CD4-positive, alpha-beta memory T cell (primary cell): ENCODE measurements around the gene MTR. TPM values are rescaled to one million over a fixed set of nuclear protein-coding genes. Genes with fewer than 3 reads are reported as not detected.

ENCODE experiments used
- CTCF ChIA-PET: fragments of 350-600 bp; sonication (Branson Sonifier 250); formaldehyde crosslinking; loops from one replicate; lab custom pipeline; 2021; ENCODE audit warnings: inconsistent platforms; ENCODE audit not compliant: partially characterized antibody; lab: Charles Lee
- POLR2A ChIA-PET: fragments of 350-600 bp; sonication (Branson Sonifier 250); formaldehyde crosslinking; loops from one replicate; lab custom pipeline; 2021; ENCODE audit not compliant: partially characterized antibody; lab: Charles Lee
- DNase-seq, 5 donors: peaks; one replicate each; pipeline versions ENCODE4 v3.0.0 to v3.0.0-alpha.2; 2020 to 2022; ENCODE audit warnings: mixed read lengths in 1 of 5
- H3K27ac ChIP-seq: one replicate; pipeline ENCODE4 v1.7.0; 2013; ENCODE audit warnings: low read depth, low read length
- H3K27me3 ChIP-seq: 2 replicates; pipeline ENCODE4 v1.7.0; 2013; ENCODE audit warnings: mild to moderate bottlenecking, low read length, moderate library complexity; ENCODE audit not compliant: insufficient read depth
- H3K36me3 ChIP-seq: 2 replicates; pipeline ENCODE4 v1.7.0; 2013; ENCODE audit warnings: mild to moderate bottlenecking, low read length, moderate library complexity; ENCODE audit not compliant: insufficient read depth
- H3K4me1 ChIP-seq: 2 replicates; pipeline ENCODE4 v1.7.0; 2013; ENCODE audit warnings: mild to moderate bottlenecking, low read length, moderate library complexity; ENCODE audit not compliant: insufficient read depth
- H3K4me3 ChIP-seq, 2 donors: one replicate each; pipeline ENCODE4 v1.7.0; 2013; ENCODE audit warnings: low read length in 2 of 2, mild to moderate bottlenecking in 1 of 2
- H3K9me3 ChIP-seq, 2 donors: one replicate each; pipeline ENCODE4 v1.7.0; 2013; ENCODE audit warnings: low read length in 2 of 2, control low read depth in 1 of 2; ENCODE audit not compliant: control insufficient read depth in 1 of 2
- H3K27ac Mint-ChIP-seq, 7 donors: one replicate each; pipeline ENCODE4 v1.8.0; 2020 to 2021; ENCODE audit warnings: mixed read lengths in 7 of 7, mild to moderate bottlenecking in 6 of 7, inconsistent platforms in 3 of 7, moderate library complexity in 3 of 7
- H3K27me3 Mint-ChIP-seq, 2 donors: one replicate each; pipeline ENCODE4 v1.8.0; 2020 to 2021; ENCODE audit warnings: mixed read lengths in 2 of 2
- H3K36me3 Mint-ChIP-seq, 2 donors: one replicate each; pipeline ENCODE4 v1.8.0; 2020 to 2021; ENCODE audit warnings: mixed read lengths in 2 of 2, inconsistent platforms in 1 of 2, mild to moderate bottlenecking in 1 of 2
- H3K4me1 Mint-ChIP-seq, 4 donors: one replicate each; pipeline ENCODE4 v1.8.0; 2020 to 2021; ENCODE audit warnings: mixed read lengths in 4 of 4, mild to moderate bottlenecking in 1 of 4
- H3K4me3 Mint-ChIP-seq, 8 donors: one replicate each; pipeline ENCODE4 v1.8.0; 2020 to 2021; ENCODE audit warnings: mixed read lengths in 8 of 8, mild to moderate bottlenecking in 7 of 8, moderate library complexity in 6 of 8, inconsistent platforms in 3 of 8
- H3K9me3 Mint-ChIP-seq, 8 donors: one replicate each; pipeline ENCODE4 v1.8.0; 2020 to 2021; ENCODE audit warnings: mixed read lengths in 8 of 8, mild to moderate bottlenecking in 5 of 8, inconsistent platforms in 3 of 8, moderate library complexity in 1 of 8
- intact Hi-C: fragments of 100-400 bp; cut with micrococcal nuclease; formaldehyde crosslinking; loops from one replicate; pipeline ENCODE4 v1.15.1; 2023
- polyA plus RNA-seq, 2 donors: library from polyadenylated mRNA; unstranded; fragments of 300-500 nt; fragmentation: Illumina TruSeq; gene quantifications; one replicate each; pipeline ENCODE4 v1.2.3, GENCODE V29; 2021
- total RNA-seq, 2 experiments: library from RNA; stranded (reverse); gene quantifications; one replicate each; pipeline ENCODE4 v1.2.3, GENCODE V29; 2021

The MTR gene
- total RNA-seq (10 to 100 TPM; 68.4 to 71.0 TPM), polyA plus RNA-seq (10 to 100 TPM in 1 of 2 donors, 1 to 10 TPM in 1; 5.6 to 22.5 TPM)

DNA sequence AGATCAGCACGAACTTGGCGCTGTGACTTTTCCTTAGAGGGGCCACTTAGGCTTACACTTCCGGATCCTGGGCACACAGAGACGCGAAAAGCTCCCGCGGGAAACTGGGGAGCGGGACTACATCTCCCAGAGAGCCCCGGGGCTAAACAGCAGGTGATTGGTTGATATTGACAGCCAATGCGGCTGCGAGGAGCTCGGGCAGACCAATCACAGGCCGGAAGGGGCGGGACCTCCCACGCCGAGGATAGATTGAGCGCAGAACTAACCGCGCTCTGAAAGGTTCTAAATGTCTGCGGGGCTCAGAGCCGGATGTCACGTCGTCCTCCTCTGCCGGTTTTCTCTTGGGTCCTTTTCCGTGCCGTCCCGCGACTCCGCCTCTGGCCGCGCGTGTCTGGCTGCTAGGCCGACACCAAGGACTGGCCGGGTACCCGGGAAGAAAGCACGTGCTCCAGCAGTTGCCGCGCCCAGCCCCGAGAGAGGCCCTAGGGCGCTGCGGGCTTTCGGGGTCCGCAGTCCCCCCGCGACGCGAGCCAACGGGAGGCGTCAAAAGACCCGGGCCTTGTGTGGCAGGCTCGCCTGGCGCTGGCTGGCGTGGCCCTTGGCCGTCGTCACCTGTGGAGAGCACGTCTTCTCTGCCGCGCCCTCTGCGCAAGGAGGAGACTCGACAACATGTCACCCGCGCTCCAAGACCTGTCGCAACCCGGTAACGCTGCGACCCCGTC lies at the start of gene MTR:
TSS of gene MTR (plus strand) at position 258 of the 722 bp plus-strand sequence. CDS start at position 670, 412 bp downstream.
- ChIA-PET CTCF (interaction anchor here (1.1 to 1.9 kb wide), 3 partner anchors 11 to 189 kb away, joined by 3 to 11 read pairs (median 3); no protein-coding TSS in a partner anchor), POLR2A (interaction anchor here (0.7 to 2.6 kb wide), 11 partner anchors 9 to 929 kb away, joined by 3 to 11 read pairs (median 4); partner anchors contain the start of genes ERO1B, HEATR1 and LYST)
- no peaks in the 10 kb centered on the region for H3K36me3 ChIP-seq
- H3K9me3 ChIP-seq: no peaks in the 10 kb centered on the region
- peak; percentile 95 to 98 (median 95) for DNase-seq
- Mint-ChIP-seq H3K4me1 (peaks cover 25 to 49% (median 31%) of the 10 kb centered on the region in 4 donors), H3K4me3 (peak within 1 kb of the TSS; percentile 92 to 98 (median 96)), H3K9me3 (peaks cover 0 to 8% (median 0%) of the 10 kb centered on the region in 8 donors), H3K36me3 (peaks cover 0 to 21% of the 10 kb centered on the region in 2 donors), H3K27ac (peak within 1 kb of the TSS; percentile 95 to 99 (median 98)), H3K27me3 (peaks cover 1 to 5% of the 10 kb centered on the region in 2 donors)
- H3K27me3 ChIP-seq: no peaks in the 10 kb centered on the region
- intact Hi-C loops: loop anchor here (5.0 to 10.0 kb wide), 6 partner anchors 110 to 928 kb away; partner anchors contain the start of genes ACTN2, ERO1B, LGALS8 and LYST
- peaks cover 39% of the 10 kb centered on the region for H3K4me1 ChIP-seq
- H3K4me3 ChIP-seq: peak within 1 kb of the TSS; percentile 83 to 97
- peak within 1 kb of the TSS; percentile 99 for H3K27ac ChIP-seq

DNA sequence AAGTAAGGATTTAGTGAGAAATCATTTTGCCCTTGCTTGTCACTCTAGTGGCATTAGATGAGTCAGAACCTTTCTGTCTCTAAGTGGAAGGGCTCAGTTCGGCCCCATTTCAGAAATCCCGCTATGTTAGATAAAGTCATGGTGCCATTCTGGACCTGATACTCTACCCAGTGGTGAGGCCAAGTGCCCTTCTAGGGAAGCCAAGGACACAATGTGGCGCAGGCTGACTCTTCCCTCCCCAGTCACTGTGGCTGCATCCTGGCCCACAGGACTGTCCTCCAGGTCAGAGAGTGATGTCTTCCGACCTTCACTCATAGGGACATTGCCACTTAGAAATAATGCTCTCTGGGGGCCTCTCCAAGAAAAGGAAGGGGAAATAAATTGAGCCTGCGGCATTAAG lies 48.3 kb upstream of the MTR start:
- CTCF ChIA-PET: no interaction called here
- no peaks in the 10 kb centered on the region for H3K36me3 Mint-ChIP-seq

DNA sequence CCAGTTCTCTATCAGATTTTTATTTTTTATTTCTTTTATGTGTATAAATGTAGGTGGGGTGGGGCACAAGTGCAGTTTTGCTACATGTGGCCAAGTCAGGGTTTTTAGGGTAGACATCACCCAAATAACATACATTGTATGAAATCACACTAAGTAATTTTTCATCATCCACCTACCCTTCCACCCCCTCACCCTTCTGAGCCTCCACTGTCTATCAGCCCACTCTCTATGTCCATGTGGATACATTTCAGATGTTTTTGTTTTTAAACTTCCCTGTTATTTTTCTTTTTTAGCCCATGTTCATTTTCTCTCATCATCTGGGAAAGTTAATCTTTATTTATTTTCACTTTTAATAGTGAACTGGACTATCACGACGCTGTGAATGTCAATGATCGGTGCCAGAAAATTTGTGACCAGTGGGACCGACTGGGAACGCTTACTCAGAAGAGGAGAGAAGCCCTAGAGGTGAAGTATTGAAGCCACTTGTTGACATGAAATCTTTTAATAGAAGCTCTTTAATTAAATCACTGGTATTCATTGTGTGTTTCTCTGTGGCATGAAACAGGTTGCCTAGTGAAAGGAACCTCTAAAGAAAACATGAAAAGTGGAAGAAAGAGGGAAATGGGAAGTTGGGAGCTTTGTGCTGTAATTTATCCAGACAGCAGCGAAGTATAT lies 47.6 kb upstream of the MTR start:
- CTCF ChIA-PET: interaction anchor here (0.8 kb wide), 1 partner anchor 12 kb away, joined by 3 read pairs; no protein-coding TSS in a partner anchor
- Histone ChIP-seq H3K36me3 (no peaks in the 10 kb centered on the region), H3K4me1 (no peaks in the 10 kb centered on the region), H3K27ac (no peak overlapping the region), H3K9me3 (no peaks in the 10 kb centered on the region), H3K27me3 (peaks cover 4% of the 10 kb centered on the region), H3K4me3 (no peak overlapping the region)
- Mint-ChIP-seq H3K4me3 (no peak overlapping the region), H3K27me3 (peaks cover 19 to 21% of the 10 kb centered on the region in 2 donors), H3K4me1 (no peaks in the 10 kb centered on the region), H3K9me3 (no peaks in the 10 kb centered on the region), H3K36me3 (no peaks in the 10 kb centered on the region), H3K27ac (no peak overlapping the region)
- intact Hi-C loops: no loop called here
- POLR2A ChIA-PET: no interaction called here
- no peak for DNase-seq

More for the DNA sequence above, 48.3 kb upstream of the MTR start:
- Histone ChIP-seq H3K4me3 (no peak overlapping the region), H3K4me1 (no peaks in the 10 kb centered on the region), H3K27me3 (peaks cover 4% of the 10 kb centered on the region), H3K36me3 (no peaks in the 10 kb centered on the region), H3K9me3 (no peaks in the 10 kb centered on the region), H3K27ac (no peak overlapping the region)
- Mint-ChIP-seq H3K27me3 (peaks cover 16 to 20% of the 10 kb centered on the region in 2 donors), H3K4me3 (no peak overlapping the region), H3K9me3 (no peaks in the 10 kb centered on the region), H3K27ac (no peak overlapping the region), H3K4me1 (no peaks in the 10 kb centered on the region)
- POLR2A ChIA-PET: no interaction called here
- DNase-seq: no peak
- intact Hi-C loops: no loop called here

DNA sequence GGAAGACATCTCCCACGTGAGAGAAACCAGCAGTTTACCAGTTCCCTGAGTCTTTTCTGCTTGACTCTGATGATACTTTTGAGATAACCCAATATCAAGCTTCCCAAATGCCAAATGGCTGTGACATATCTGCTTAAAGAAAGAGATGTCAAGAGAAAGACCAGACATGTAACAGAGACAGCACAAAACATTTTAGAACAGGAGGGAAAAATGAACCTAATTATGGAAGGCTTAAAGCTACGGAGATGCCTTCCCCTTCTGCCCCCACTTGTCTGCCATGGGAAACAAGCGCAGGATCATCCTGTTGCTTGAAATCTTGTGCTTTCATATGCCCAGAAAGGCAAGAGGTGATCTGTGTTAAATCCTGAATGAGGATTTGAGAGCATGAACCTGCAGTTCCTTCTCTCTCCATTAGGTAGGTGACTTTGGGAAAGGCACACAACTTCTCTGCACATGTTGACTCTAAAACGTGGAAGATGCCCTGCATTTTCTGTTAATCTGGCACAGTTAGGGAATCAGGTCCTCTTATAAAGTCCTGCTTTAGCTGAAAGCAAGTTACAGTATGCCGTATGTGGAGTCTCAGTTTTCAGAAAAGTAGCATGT lies 46.7 kb upstream of the MTR start:
- H3K27me3 Mint-ChIP-seq: peaks cover 18 to 19% of the 10 kb centered on the region in 2 donors
- H3K9me3 ChIP-seq: no peaks in the 10 kb centered on the region
- no peaks in the 10 kb centered on the region for H3K4me1 ChIP-seq
- peaks cover 4% of the 10 kb centered on the region for H3K27me3 ChIP-seq
- H3K27ac ChIP-seq: no peak overlapping the region
- no peaks in the 10 kb centered on the region for H3K4me1 Mint-ChIP-seq
- H3K36me3 Mint-ChIP-seq: no peaks in the 10 kb centered on the region
- DNase-seq: no peak
- H3K27ac Mint-ChIP-seq: no peak overlapping the region
- no peaks in the 10 kb centered on the region for H3K36me3 ChIP-seq
- no peak overlapping the region for H3K4me3 Mint-ChIP-seq
- intact Hi-C loops: no loop called here
- no peak overlapping the region for H3K4me3 ChIP-seq
- ChIA-PET POLR2A (no interaction called here), CTCF (interaction anchor here (0.8 kb wide), 2 partner anchors 11 kb away, joined by 3 read pairs; no protein-coding TSS in a partner anchor)
- H3K9me3 Mint-ChIP-seq: no peaks in the 10 kb centered on the region

DNA sequence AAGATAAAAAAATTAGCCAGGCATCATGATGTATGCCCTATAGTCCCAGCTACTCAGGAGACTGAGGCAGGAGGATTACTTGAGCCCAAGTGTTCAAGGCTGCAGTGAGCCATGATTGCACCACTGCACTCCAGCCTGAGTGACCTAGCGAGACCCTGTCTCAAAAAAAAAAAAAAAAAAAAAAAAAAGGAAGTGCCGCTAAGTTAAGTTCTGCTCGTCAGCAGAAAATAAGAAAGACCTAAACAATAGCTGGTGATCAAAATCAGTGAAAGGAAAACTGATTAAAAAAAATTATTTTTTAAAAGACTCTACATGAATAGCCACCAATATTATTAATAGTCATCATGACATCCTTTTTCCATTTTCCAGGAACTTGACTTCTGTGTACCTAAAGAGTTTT lies 44.2 kb upstream of the MTR start:
- no peak overlapping the region for H3K4me3 ChIP-seq
- CTCF ChIA-PET: interaction anchor here (2.1 kb wide), 1 partner anchor 8 kb away, joined by 10 read pairs; no protein-coding TSS in a partner anchor
- no peaks in the 10 kb centered on the region for H3K4me1 ChIP-seq
- DNase-seq: no peak
- H3K27ac Mint-ChIP-seq: no peak overlapping the region
- H3K9me3 Mint-ChIP-seq: no peaks in the 10 kb centered on the region
- POLR2A ChIA-PET: no interaction called here
- H3K4me3 Mint-ChIP-seq: no peak overlapping the region
- intact Hi-C loops: loop anchor here (10.0 kb wide), 1 partner anchor 646 kb away; no protein-coding TSS in a partner anchor
- H3K4me1 Mint-ChIP-seq: no peaks in the 10 kb centered on the region
- no peaks in the 10 kb centered on the region for H3K9me3 ChIP-seq
- peaks cover 4% of the 10 kb centered on the region for H3K27me3 ChIP-seq
- H3K27me3 Mint-ChIP-seq: peaks cover 15 to 16% of the 10 kb centered on the region in 2 donors
- no peaks in the 10 kb centered on the region for H3K36me3 Mint-ChIP-seq
- no peak overlapping the region for H3K27ac ChIP-seq
- H3K36me3 ChIP-seq: no peaks in the 10 kb centered on the region

DNA sequence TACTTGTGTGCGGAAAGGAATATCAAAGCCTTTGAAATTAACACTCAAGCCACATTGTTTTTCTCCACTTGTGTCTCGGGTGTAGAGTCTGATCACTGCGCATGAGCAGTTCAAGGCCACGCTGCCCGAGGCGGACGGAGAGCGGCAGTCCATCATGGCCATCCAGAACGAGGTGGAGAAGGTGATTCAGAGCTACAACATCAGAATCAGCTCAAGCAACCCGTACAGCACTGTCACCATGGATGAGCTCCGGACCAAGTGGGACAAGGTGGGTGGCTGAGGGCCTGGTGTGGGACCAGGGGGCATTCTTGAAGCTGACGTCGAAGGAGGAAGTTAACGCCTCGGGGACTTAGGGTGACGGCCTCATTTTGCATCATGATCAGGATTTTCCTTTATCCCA lies 43.7 kb upstream of the MTR start:
- CTCF ChIA-PET: interaction anchor here (2.1 kb wide), 1 partner anchor 8 kb away, joined by 10 read pairs; no protein-coding TSS in a partner anchor
- intact Hi-C loops: loop anchor here (10.0 kb wide), 1 partner anchor 647 kb away; no protein-coding TSS in a partner anchor
- H3K9me3 Mint-ChIP-seq: no peaks in the 10 kb centered on the region

More for the DNA sequence above, 43.7 kb upstream of the MTR start:
- peaks cover 15 to 16% of the 10 kb centered on the region in 2 donors for H3K27me3 Mint-ChIP-seq
- POLR2A ChIA-PET: no interaction called here
- no peaks in the 10 kb centered on the region for H3K36me3 Mint-ChIP-seq
- Histone ChIP-seq H3K27ac (no peak overlapping the region), H3K4me1 (no peaks in the 10 kb centered on the region), H3K27me3 (peaks cover 4% of the 10 kb centered on the region), H3K36me3 (no peaks in the 10 kb centered on the region), H3K9me3 (no peaks in the 10 kb centered on the region), H3K4me3 (no peak overlapping the region)
- no peaks in the 10 kb centered on the region for H3K4me1 Mint-ChIP-seq
- no peak for DNase-seq
- no peak overlapping the region for H3K4me3 Mint-ChIP-seq
- no peak overlapping the region for H3K27ac Mint-ChIP-seq
